ENCODE measurements around the gene ARL8A.
A peak's percentile ranks its signal among the peaks of the same experiment; 100 is the strongest.
"Not testable (repeated sequence)": the region's sequence is repeated elsewhere in the genome, so short reads cannot be mapped to it uniquely, and the experiment has no call there.

ARL8A gene

DNA sequence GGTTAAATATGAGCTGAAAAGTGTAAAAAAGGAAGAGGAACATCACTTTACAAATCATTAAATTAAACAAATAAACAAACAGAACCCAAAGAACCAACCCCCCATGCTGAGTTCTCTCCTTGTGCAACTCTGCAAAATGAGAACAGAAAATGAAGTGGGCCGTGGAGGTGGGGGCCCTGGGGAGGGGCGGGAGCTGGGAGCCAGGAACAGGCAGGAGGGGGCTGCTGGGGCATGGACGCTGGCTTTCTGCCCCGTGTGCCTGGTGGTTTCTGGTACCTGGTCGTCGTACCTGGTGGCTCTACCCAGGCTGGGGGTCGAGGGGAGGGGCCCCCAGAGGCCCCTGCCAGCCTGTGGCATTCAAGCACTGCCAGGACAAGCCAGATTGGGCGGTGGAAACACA is 11.0 kb downstream of the ARL8A start:
- no peak for DNase-seq

DNA sequence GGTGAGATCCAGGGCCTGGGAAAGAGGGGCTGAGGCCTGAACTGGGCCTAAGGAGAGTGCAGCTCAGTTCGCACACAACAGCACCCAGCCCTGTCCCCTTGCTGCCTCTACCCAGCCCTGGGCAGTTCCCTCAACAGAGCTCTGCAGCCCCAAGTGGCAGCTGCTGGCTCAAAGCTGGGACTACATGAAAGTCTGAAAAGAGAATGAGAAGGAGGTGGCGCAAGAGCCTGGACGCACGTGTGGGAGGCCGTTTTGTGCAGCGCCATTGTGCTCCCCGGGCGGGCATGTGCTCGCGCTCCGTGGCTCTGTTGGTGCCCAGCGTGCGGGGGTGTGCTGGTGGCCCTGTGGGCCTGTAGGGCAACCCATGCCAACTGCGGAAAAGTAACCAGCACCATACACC is 11.5 kb downstream of the ARL8A start:
- DNase-seq, result no peak

DNA sequence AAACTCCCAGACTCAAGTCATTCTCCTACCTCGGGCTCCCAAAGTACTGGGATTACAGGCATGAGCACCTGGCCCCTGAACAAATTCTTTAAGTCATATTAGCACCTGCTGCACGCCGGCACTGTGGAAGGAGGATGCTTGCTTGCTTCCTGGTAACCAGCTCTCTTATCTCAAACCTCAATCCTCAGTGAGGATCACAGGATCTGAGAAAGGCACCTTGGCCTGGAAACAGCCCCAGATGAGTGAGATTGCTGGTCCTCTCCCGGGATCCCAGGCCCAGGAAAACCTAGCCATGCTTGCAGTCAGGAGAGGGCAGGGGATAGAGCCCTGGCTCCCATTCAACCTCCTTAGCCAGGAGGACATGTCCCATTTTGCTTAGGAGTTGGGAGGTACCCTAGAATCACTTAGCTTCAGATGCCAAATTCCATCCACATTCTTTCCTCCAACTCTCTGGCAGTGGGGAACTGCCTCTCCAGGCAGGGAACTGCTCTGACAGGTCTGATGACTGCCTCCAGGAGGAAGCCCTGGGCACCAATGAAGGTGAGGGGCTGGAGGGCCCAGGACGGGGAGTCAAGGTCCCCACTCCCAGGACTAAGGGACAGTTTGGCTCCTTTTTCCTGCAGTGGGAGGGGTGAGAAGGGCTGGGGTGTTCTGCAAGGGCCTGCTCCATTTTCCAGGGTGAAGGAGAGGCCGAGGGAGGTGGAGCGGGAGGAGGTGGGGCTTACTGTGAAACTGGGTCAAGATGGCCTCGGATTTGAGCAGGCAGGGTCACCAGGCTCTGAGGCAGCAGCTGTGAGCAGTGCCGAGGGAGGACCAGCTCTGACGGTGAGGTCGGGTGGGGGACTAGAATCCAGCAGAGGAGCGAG is 12.3 kb downstream of the ARL8A start:
- DNase-seq, result no peak

- DNase-seq, result no peak
Measured at GRCh38 chr1:202130816-202131522, 13.6 kb downstream of the ARL8A start.

DNA sequence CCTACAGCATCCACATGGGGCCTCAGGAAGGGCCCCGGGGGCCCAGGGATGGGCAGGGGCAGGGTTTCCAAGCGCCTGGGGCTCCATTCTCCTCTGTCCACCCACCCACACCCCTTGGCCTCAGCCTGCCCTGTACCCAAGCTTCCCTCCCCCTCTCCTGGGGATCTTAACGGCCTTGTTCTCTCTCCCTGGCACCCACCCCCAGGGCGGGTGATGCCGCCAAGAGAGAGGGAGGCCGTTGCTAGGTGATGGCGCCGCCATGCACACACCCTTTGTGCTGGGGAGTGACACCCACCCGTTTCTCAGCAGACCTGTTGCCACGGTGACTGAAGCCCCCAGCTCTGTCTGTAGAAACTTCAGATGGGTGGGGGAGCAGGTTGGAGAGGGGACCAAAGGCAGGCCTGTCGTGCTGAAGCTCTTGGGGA is 14.2 kb downstream of the ARL8A start:
- no peak for DNase-seq

DNA sequence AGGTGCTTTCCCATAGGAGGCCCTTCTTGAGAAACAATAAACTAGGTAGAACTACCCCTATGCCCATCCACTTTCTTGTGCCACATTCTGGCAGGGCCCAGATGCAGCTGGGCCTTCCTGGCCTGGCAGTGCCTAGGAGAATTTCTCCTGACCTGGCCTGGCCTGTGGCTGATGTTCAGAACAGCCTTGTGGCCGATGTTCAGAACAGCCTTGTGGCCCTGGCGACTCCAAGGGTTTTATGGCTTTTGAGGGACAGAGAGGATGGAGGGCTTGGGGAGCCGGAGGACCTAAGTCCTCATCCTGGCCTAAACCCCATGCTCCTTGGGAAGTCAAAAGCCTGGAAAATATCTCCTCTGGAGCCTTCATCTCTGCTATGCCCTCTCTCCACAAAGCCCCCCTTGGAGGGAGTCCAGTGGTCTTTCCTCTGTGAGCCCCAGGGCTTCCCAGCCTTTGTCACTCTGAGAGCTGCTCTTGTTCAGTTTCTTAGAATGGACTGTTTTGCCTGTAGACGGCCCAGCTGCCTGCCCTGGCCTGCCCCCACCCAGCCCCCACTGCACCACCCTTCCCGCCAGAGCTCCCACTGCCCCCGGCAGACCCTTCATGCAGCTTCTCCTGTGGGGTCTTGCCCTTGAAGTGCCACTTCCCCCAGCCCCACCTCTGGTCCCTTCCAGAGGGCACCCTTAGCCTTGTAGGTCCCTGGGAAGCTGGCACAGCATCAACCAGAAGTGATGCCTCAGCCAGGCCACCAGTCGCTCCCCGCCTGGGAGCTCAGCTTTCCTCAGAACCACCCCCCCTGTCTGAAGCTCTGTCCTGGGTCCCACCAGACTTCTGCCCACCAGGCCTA is 14.9 kb downstream of the ARL8A start:
- DNase-seq, result no peak

DNA sequence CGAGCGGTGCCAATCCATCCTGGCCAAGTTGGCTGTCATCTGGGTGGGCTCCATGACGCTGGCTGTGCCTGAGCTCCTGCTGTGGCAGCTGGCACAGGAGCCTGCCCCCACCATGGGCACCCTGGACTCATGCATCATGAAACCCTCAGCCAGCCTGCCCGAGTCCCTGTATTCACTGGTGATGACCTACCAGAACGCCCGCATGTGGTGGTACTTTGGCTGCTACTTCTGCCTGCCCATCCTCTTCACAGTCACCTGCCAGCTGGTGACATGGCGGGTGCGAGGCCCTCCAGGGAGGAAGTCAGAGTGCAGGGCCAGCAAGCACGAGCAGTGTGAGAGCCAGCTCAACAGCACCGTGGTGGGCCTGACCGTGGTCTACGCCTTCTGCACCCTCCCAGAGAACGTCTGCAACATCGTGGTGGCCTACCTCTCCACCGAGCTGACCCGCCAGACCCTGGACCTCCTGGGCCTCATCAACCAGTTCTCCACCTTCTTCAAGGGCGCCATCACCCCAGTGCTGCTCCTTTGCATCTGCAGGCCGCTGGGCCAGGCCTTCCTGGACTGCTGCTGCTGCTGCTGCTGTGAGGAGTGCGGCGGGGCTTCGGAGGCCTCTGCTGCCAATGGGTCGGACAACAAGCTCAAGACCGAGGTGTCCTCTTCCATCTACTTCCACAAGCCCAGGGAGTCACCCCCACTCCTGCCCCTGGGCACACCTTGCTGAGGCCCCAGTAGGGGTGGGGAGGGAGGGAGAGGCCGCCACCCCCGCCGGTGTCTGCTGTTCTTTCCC is 16.5 kb downstream of the ARL8A start:
- no peak for DNase-seq

DNA sequence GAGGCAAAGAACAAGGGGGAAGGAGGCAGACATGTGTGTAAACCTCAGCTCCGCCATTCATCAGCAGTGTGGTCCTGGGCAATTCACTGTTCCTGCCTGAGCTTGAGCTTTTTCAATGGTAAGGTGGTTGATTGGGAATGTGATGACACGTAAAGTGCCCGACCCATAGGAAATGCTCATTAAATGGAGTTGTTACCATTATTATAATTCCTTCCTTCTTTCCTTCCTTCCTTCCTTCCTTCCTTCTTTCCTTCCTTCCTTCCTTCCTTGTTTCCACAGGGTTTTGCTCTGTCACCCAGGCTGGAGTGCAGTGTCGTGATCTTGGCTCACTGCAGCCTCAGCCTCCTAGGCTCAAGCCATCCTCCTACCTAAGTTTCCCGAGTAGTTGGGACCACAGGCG is 17.5 kb downstream of the ARL8A start:
- DNase-seq, result no peak

GRCh38 chr1:202126426-202126825 is 18.1 kb downstream of the ARL8A start:
- no peak for DNase-seq

- DNase-seq, result no peak
Measured at GRCh38 chr1:202125611-202126010, 18.9 kb downstream of the ARL8A start.

DNA sequence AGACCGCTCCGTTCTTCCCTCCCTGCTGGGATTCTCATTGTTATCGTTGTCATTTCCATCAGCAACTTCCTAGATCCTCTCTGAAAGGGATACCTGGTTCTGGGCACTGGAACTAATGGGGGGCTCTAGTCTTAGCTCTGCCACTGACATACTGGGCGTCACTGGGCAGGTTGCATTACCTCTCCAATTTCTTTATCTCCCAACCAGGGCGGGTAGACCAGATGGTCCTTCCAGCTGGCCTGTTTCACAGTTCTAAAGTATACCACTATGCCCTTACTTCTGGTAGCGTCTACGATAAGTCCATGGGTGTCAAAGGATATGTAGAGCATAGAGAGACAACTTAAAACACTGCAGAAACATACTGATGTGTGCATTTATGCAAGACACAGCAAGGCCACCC is 20.4 kb downstream of the ARL8A start:
- no peak for DNase-seq

DNA sequence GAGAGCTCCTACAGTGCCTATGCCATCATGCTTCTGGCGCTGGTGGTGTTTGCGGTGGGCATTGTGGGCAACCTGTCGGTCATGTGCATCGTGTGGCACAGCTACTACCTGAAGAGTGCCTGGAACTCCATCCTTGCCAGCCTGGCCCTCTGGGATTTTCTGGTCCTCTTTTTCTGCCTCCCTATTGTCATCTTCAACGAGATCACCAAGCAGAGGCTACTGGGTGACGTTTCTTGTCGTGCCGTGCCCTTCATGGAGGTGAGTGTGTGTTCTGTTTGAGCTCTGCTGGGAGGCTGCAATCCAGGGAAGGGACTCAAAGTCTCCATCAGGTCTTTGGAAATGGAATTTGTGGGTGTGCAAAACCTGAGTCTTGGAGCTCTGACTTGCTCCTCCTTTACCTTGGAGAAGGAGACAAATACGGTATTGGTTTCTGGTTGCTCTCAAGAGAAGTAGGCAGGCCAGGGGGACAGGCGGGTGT is 21.2 kb downstream of the ARL8A start:
- no peak for DNase-seq

GRCh38 chr1:202122639-202123335 is 21.8 kb downstream of the ARL8A start, which contains the start of gene GPR37L1:
Gene GPR37L1 (plus strand): TSS chr1:202122917. CDS start chr1:202122964, 47 bp downstream.
- DNase-seq, result no peak

DNA sequence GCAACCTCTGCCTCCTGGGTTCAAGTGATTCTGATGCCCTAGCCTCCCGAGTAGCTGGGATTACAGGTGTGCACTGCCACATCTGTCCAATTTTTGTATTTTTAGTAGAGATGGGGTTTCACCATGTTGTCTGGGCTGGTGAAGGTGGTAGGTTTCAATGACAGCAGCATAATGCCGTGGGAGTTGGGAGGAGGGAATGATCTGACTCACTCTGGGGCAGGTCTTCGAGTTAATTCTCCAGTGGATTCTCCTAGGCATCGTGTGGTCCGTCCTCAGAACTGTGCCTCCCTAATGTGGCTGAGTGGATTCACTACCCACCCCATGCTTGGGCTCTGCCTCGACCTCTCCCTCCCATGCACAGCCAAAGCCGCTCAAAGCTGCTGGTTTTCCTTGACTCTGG is 23.5 kb downstream of the ARL8A start:
- DNase-seq, result no peak

DNA sequence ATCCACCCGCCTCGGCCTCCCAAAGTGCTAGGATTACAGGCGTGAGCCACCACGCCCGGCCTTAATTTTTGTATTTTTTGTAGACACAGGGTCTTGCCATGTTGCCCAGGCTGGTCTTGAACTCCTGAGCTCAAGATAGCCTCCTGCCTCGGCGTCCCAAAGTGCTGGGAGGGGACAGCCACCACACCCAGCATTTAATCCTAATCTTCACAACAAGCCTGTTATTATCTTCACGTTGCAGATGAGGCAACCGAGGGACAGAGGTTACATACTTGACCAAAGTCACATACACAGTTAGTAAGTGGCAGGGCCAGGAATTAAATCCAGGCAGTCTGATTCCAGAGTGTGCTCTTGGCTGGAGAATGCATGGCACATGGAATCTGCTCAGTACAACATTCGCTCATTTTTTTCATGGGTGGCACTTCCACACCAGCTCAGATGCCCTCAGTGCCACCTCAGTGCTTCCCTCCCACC is 26.6 kb downstream of the ARL8A start:
- no peak for DNase-seq

DNA sequence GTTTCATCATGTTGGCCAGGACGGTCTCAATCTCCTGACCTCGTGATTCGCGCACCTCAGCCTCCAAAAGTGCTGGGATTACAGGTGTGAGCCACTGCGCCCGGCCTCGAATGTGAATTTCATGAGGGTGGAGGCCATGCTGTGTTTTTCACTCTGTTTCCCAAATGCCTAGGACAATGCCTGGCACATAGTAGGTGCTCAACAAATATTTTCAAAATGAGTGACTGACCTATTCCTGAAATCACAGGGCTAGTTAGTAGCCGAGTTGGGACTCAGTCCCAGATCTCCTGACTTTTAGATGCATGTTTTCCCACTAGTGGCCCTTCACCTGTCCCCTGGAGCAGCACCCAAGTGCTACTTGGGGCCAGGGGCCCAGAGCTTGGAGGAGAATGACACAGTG is 28.2 kb downstream of the ARL8A start:
- no peak for DNase-seq

DNA sequence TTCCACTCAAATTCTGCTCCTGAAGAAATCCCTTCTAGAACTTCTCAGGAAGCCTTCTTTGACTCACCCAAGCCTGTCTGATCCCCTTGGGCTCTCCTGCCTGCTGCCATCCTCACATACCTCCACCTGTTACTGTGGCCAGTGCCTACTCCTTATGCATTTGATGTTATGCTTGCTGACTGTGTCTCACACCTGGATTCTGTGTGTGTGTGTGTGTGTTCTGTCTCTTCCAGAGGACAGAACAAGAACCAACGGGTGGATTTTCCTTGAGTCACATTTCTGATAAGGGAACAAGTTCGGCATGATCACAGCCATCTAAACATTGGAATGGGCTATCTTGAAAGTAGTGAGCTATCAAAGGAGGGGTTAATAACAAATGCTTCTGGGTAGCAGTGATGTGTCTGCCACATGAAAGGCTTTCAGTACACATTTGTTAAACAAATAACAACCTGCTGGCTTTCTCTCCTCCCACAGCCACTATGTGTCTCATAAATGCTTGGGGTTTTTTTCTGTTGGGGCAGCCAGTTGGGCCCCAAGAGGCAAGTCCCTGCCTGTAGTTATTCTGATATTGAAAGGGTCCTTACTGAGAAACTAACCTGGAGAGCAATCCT is 30.7 kb downstream of the ARL8A start:
- no peak for DNase-seq

GRCh38 chr1:202112859-202113689 is 31.5 kb downstream of the ARL8A start:
- peak; percentile 61 for DNase-seq

- not testable (repeated sequence) for DNase-seq
Measured at GRCh38 chr1:202111589-202111988, 32.9 kb downstream of the ARL8A start.

DNA sequence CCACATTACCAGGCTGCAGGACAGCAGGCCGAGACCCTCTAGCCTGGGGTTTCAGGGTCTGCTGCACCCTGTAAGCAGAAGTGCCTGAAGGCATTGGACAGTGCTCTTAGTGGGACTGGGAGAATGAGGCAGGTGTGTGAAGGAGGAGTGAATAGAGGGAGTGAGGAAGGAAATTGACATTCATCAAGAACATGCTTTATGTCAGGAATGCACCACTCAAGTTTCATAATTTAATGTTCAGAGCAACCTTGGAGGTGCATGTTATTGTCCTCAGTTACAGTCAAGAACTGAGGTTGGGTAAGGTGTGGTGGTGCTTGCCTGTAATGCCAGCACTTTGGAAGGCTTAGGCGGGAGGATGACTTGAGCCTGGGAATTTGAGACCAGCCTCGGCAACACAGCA is 33.6 kb downstream of the ARL8A start:
- DNase-seq, result no peak
